Left ventricle myocardium superior (tissue), 1 donor: ENCODE measurements around the gene SDF4. TPM values are rescaled to one million over a fixed set of nuclear protein-coding genes. Genes with fewer than 3 reads are reported as not detected.
"Not testable (repeated sequence)": the region's sequence is repeated elsewhere in the genome, so short reads cannot be mapped to it uniquely, and the experiment has no call there.

Source experiments
- ATAC-seq: fragments of 200-7000 bp; cut with Tn5 transposase; one replicate; pipeline ENCODE4 v1.9.1; 2020; ENCODE audit warnings: mild to moderate bottlenecking, moderate library complexity
- DNase-seq: peaks from one replicate; pipeline ENCODE4 v3.0.0-alpha.2; 2020
- intact Hi-C: fragments of 100-400 bp; cut with micrococcal nuclease; formaldehyde crosslinking; loops from one replicate; pipeline ENCODE4 v1.11.0; 2022
- total RNA-seq: library from RNA; stranded (reverse); fragmentation: NEBNext Ultra II Directional; extraction: Animal tissue kit (Norgen Biotek cat#: 25700); gene quantifications from one replicate; pipeline ENCODE4 v1.2.1, GENCODE V29; 2021
- donor health status: DM: no; HTN: yes; CAD: no; lungs with severe emphysema.

Gene SDF4
- total RNA-seq, 1 donor from 2014 or later = 117 TPM

DNA sequence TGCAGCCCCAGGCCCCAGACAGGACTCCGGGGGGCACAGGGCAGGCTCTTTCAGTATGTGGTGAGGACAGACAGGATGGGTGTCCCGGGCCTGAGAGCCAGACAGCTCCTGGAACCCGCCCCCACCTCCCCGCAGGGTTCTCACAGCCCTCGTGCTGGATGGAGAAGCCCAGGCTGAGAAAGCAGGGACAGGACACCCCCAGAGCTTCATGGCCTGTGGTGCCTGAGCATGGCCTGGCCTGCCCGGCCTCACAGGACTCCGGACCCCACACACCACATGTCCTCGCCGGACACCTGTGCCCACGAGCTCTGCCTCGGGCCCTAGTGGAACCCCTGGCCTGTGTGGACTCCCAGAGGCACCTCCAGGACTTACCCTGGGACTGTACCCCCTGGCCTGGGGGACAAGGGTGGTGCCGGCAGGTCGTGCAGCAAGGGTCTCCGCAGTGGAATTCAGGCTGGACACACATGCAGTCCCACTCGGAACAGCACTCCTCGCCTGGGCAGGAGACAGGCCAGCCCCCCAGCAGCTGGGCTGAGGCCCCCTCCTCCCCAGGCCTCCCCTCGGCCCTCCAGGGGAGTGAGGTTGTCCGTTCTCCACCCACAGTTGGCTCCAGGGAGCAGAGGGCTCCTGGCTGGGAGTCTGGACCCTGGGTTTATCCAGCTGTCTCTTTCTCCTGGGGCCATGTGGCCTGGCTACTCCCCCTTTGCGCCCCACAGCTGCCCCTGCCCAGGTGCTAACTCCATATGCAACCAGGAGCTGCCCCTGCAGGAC lies 26.6 kb downstream of the SDF4 start:
- intact Hi-C loops = no loop called here
- DNase-seq = peak; percentile 20
- no peak for ATAC-seq

- DNase-seq (no peak), ATAC-seq (no peak)
- intact Hi-C loops = no loop called here
Measured at GRCh38 chr1:1204425-1204920, 27.3 kb downstream of the SDF4 start.

DNA sequence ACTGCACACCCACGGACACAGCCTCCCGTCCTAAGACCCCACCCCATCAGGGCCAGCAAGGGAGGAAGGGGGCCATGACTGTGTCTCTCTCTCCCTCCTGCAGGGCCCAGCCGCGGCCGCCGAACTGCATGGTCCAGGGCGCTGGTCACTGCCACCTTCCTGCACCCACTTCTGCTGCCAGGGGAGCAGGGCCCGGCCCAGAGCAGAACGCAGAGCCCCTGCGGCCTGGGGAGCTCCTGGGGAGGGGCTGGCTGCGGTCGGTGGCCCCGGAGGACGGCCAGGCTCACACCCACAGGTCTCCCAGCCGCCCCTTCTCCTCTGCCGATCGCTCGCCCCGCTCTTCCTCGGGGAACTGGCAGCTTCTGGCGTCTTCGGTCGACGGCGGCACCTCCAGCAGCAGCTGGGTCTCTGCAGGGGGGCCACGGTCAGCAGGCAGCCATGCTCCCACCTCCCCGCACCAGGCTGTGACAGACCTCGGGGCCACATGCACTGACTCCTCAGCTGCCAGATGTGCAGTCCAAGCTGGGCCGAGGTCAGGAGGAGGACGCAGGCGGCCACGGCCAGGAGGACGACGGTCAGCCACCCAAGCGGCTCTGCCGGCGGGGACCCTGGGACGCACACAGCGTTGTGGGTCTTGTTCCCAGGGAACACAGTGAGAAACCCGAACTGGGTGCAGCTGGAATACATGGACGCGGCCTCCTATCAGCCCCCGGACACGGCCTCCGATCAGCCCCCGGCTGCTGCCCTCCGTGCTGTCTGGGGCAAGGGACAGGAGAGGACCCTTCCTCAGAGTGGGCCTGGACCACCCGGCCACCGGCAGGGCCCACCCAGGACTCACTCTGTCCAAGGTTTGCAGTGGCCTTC lies 28.0 kb downstream of the SDF4 start:
- intact Hi-C loops = no loop called here
- ATAC-seq = no peak

GRCh38 chr1:1202831-1203560 lies 28.8 kb downstream of the SDF4 start:
- intact Hi-C loops = no loop called here
- ATAC-seq (no peak), DNase-seq (peak; percentile 23)

More for the DNA sequence above, 28.0 kb downstream of the SDF4 start:
- DNase-seq = peak; percentile 20

DNA sequence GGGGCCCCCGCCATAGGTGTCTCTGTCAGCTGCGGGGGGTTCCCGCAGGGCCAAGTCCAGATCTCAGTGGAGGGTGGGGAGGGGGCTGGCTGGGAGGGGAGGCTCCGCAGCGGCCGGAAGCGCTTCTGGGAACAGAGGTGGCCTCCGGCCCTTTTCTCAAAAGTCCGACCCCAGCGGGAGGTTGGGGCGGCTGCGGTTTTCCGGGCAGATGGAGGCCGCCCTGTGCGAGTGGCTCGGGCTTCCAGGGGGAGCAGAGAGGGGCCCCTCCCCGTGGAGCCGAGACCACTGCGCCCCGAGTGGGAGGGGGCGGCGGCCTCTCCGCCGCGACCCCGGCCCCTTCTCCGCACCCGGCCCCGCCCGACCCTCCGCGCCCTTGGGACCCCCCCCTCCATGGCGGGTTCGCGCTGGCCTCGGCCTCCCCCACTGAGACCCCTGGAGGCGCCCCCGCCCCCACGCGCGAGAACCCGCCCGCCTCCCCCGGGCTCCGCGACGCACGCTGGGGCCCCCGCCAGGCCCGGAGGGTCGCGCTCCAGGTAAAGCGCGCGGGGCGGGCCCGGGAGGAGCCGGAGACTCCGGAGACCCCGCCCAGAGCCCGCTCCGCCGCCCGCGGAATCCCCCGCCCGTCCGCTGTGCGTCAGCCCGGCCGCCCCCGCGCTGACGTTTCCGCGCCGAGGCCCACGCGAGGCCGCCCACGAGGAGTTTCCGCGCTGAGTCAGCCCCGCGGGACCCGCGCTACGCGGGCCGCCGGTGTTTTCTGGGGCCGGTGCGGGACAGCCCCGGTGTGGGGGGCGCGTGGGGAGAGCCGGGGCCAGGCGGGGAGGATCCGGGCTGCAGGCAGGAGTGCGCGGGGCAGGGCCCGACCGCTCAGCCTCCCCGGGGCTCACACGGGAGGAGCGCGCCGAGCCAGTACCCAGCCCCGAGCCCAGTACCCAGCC lies 30.7 kb downstream of the SDF4 start:
- ATAC-seq (peak; percentile 54), DNase-seq (peak; percentile 70)
- intact Hi-C loops = no loop called here

DNA sequence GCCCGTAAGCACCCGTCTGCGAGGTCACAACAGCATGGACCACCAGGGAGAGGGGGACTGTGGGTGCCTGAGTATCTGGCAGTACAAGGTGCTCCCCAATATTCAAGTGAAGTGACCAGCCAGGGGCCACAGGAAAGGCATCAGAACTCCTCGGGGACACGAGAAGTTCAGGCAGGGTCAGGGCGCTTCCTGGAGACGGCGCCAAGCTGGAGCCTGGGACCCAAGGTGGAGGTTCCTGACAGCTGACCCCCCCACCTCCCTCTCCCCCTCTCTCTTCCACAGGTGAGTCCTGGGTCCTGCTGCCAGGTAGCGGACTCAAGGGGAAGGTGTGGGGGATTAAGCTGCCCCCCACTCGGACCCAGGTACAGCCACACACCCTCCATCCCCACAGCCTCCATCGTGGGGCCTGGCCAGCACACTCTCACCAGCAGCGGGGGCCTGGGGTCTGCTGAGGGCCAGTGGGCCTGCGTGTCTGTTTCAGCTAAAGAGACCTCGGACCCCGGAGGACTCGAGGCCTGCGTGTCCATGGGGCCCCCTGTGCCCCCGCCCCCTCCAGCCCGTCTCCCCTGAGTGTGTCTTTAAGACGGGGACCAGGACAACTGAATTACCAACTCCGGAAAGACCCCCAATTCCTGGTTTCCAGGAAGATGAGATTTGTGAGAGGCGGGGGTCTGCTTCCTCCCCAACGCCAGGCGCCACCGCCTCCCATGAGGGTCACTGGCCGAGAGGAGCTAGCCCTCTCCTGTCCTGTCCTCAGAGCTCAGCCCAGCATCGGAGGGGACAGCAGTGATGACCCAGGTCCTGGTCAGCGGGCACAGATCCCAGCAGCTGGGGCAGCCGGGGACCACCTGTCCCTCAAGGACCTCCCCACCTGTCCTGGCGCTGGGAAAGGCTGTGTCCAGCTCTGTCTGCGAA lies 31.6 kb downstream of the SDF4 start:
- intact Hi-C loops = no loop called here
- ATAC-seq (no peak), DNase-seq (peak; percentile 22)

- DNase-seq (peak; percentile 23), ATAC-seq (no peak)
- intact Hi-C loops = no loop called here
Measured at GRCh38 chr1:1199141-1199960, 32.5 kb downstream of the SDF4 start.

- DNase-seq (peak; percentile 22), ATAC-seq (no peak)
- intact Hi-C loops = no loop called here
Measured at GRCh38 chr1:1198423-1199140, 33.2 kb downstream of the SDF4 start.

DNA sequence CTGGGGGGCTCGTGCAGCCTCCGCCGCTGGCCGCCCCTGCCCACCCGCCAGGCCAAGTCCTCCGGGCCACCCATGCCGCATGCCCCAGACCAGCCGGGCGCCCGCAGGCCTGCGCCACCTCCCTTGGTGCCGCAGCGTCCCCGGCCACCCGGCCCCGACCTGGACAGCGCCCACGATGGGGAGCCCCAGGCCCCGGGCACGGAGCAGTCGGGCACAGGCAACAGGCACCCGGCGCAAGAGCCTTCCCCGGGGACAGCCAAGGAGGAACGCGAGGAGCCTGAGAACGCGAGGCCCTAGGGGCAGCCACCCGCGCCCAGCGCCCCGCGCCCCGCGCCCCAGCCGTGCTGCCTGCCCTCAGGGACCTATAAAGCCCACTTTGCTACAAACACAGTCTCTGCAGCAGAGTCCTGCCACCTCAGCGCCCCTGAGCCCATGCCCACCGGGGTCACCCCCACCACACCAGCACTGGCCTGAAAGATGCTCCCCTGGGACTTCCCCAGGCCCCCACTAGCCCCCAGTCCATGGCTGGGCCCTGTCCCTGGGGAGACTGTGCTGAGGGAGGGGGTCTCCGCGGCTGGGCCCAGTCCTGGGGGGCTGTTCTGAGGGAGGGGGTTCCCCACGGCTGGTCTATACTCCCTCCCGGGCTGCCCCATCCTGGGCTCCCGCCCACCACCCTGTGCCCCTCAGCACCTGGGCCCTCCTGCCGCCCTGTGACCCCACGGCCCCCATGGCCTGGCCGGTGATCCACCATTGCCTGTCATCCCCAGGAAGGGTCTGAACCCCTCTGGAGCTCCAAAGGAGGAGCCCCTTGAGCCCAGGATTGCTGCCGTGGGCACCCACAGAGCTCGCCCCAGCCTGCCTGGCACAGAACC lies 34.0 kb downstream of the SDF4 start:
- DNase-seq (peak; percentile 15), ATAC-seq (no peak)
- intact Hi-C loops = no loop called here

GRCh38 chr1:1197188-1197500 lies 34.7 kb downstream of the SDF4 start:
- DNase-seq (no peak), ATAC-seq (no peak)
- intact Hi-C loops = no loop called here

GRCh38 chr1:1196431-1197187 lies 35.2 kb downstream of the SDF4 start:
- intact Hi-C loops = no loop called here
- no peak for ATAC-seq
- DNase-seq = peak; percentile 17

- ATAC-seq, DNase-seq, intact Hi-C loops: not testable (repeated sequence)
Measured at GRCh38 chr1:1195726-1196125, 36.1 kb downstream of the SDF4 start.

DNA sequence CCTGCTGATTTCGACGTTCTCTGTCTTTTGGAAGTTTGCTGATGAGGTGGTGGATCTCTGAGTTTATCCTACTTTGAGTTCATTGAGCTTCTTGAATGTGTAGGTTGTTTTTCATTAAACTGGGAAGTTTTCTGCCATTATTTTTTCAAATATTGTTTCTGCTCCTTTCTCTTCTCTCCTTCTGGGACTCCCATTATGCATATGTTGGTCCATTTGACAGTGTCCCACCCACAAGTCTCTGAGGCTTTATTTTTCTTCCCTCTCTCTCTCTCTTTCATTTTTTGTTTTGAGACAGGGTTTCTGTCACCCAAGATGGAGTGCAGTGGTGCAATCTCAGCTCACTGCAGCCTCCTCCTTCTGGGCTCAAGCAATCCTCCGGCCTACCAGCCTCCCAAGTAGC lies 37.1 kb downstream of the SDF4 start:
- no peak for DNase-seq
- no peak for ATAC-seq
- intact Hi-C loops = no loop called here

- ATAC-seq = no peak
- intact Hi-C loops = no loop called here
- DNase-seq = no peak
Measured at GRCh38 chr1:1191734-1192133, 40.1 kb downstream of the SDF4 start.

GRCh38 chr1:1189111-1189510 lies 42.7 kb downstream of the SDF4 start:
- DNase-seq = no peak
- ATAC-seq = no peak
- intact Hi-C loops = no loop called here
